COR-L47 (cell line): ENCODE results near the gene GREM2.

Experiments used
- DNase-seq: peaks from one replicate; lab custom pipeline; 2025; lab: John Stamatoyannopoulos, UW

Gene GREM2

DNA sequence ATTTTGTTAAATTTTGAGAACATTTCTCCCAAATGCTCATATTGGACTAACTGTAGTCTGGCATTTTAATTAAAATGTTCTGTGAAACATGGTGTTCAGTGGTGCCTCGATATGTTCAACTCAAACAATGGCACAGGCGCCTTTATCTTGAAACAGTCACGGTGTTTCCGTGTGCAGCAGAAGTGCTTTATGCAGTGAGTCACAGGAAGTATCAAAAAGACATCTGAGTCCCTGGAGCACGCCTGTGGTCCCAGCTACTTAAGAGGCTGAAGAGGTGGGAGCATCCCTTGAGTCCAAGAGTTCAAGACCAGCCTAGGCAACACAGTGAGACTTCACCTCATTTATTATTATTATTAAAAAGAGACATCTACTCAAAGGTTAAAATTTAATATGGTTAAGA is 52.2 kb downstream of the GREM2 start:
- no peak for DNase-seq

DNA sequence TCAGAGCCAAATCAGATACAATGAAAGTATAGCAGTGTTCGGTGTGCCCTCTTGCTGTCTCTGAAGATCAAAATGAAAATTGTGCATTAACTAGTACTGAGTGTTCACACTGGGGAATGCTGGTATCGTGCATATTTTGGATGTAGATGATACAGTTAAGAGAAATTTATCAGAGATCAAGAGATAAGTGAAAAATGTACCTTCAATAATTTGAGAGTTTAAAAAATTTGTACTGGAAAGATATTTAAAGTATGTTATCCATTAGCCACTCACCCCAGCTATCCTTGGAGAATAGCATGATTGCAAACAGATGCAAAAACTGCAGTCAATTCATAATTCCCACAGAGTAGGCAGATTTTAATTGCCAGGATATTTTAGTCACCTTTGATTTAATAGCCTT is 56.4 kb downstream of the GREM2 start:
- DNase-seq, result no peak

DNA sequence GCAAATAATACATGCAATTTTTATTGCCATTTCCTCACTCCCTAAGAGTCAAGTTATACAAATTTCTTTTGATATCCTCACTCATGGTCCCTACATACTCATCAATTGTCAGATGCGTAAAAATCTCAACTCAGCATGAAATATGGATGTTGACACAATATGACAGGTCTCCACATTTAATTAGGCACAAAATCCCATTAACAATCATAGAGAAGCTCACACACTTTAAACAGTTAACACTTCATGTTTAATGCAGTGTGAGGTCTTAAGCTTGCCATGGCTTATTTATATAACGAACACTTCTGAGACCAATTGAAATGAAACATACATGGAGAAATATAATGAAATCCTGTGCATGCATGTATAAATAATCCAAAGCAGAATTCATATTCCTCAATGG is 58.6 kb downstream of the GREM2 start:
- no peak for DNase-seq

DNA sequence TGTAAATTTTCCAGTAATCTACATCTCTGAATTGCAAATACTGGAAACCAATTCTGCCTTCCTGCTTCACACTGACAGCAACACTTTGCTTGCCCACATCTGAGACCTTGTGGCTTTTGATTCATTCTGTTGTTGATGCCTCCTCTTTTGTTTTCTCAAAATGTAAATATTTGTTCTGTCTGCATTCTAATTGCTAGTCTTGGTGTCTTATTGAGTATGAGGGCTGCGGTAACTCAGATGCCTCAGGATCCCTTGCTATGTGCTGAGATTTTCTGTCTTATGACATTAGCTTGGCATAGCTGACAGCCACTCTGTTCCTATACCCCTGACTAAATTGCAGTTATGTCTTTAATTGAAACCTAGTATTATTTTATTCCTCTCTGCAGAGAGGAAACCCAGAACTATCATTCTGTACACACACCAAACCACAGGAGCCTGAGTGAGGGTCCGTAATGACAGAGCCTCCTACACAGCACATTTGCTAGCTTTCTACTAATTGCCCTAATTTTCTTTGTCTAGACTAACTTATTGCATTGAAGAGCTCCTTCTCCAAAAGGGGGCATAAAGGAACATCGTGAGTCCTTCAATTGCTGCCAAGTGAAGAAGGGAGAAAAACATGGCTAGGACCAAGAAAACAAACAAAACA is 72.1 kb downstream of the GREM2 start:
- peak; percentile 44 for DNase-seq

GRCh38 chr1:240538776-240539430 is 73.1 kb downstream of the GREM2 start:
- DNase-seq, result no peak

DNA sequence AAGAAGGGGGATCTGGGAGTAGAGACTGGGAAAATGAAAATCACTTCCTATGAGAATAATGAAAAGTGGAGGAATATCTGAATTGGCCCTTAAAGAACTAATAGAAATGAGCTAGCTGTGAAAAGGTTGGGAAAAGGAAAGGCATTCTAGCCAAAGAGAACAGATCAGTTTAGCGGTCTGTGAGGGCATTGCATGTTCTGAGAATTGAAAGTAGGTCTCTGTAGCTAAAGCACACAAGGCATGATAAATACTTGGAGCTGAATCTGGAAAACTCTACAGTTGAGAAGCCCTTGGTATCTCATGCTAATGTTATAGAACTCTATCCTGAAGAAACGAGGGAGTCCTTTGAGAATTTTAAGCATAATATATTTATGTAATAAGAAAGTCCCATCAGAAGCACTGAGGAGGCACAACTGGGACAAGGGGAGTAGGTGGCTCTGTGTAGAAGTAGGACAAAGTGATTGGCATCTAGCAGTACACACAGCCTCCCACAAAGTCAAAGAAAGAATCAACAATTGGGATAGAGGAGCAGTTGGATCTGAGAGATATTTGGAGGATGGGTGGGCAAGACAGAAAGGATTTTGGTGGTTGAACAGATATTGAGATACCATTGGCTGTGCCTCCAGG is 78.7 kb downstream of the GREM2 start:
- DNase-seq, result no peak

DNA sequence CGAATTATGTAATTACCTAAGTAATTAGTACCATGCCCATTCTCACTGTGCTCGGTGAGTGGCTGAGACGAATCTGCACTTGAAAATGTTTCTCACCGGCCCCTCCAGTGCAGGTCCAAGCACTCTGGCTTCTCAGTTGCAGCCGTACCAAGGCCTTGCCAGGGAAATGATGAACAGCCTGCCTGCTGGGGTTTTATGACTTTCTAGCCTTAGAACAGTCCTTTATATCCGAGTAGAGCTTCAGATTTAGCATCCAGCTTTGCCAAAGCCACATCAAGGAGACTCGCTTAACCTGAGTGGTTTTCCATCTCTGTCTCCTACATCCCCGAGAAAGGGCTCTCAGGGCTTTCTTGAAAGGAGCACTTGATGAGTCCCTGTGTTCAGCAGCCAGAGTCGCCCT is 83.4 kb downstream of the GREM2 start:
- DNase-seq, result no peak

GRCh38 chr1:240527086-240527485 is 84.9 kb downstream of the GREM2 start:
- DNase-seq, result no peak

DNA sequence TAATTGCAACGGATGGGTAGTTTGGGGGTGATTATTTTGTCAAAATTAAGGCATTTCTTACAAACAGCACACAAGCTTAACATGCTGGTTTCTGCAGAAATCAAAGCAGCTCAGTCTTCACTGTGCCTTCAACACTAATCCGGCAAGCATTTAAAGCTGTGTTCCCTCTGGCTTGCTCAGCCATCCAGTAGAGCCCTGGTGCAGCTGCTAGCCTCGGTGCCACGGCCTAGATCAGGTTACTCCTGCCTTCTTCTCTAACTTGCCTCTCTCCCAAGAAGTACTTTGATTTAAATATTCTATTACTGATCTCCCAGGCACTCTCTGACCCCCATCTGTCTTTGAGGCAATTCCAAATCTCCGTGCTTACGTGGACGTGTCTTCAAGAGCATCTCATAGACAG is 85.6 kb downstream of the GREM2 start:
- no peak for DNase-seq

- DNase-seq, result no peak
Measured at GRCh38 chr1:240524356-240525069, 87.4 kb downstream of the GREM2 start.

- no peak for DNase-seq
Measured at GRCh38 chr1:240522122-240522822, 89.7 kb downstream of the GREM2 start.

- DNase-seq, result no peak
Measured at GRCh38 chr1:240517891-240518290, 94.1 kb downstream of the GREM2 start.

DNA sequence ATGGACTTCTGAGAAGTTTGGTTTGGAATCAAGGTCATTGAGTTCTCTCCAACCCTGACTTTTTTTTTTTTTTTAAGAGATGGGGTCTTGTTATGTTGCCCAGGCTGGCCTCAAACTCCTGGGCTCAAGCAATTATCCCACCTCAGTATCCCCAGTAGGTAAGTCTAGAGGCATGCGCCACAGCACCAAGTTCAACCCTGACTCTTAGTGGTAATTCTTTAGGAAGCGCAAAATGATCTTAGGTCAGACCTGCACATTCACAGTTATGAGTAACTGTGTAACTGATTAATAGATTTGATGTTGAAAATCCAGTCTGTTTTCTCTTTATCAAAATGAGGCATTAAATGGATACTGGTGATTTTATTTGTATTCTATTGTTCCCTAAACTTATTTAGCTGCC is 95.9 kb downstream of the GREM2 start:
- no peak for DNase-seq

GRCh38 chr1:240515505-240515904 is 96.5 kb downstream of the GREM2 start:
- no peak for DNase-seq

DNA sequence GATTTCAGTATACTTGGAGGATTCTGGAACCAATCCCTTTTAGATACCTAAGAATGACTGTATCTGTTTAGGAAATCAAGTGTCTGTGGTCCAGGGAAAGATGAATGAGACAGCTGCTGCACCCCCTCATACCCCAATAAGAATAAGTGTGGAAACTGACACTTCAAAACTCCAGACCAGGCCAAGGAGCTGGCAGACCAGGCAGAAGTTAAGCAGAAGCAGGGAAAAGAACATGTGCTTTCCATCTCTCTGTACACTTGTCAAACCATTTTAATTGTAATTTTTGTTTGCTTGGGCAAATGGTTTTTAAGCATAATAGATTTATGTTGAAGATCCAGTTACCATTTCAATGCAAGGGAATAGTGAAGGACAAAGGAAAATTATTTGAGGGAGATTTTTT is 100.2 kb downstream of the GREM2 start:
- no peak for DNase-seq

DNA sequence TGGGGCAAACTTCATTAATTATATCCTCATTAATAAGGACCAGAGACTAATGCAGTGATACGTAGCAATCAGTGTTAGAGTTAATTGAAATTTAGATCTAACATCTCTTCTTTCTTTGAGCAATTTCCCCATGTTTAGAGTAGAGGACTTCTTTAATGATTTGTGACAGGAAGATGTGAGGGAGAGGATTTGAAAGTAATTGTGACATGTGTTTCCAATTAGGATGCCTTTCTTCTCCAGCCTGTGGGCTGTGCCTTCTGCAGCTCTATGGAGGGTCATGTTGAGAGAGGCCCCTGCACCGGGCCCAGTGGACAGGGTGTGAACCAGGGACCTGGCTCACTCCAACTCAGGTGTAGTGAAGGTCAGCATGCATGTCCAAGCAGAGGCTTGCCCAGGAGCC is 103.0 kb downstream of the GREM2 start:
- no peak for DNase-seq

- DNase-seq, result no peak
Measured at GRCh38 chr1:240508201-240508600, 103.8 kb downstream of the GREM2 start.

DNA sequence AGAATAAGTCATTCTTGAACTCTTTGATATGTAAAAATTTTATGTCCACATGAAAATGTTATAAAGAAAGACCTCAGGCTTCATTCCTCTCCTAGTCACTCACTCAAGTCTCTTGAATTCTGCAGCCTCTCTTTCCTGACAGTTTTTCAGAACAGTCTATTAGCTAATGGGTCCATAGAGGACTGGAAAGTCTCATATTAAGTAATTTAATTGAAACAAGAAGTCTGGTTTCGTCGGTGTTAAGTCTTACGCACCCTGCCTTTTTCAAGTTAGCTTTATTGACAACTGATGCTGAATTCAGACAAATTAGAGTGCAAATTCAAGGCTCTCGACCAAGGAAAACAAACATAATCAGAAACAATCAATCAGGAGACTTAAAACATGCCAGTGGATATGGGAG is 105.8 kb downstream of the GREM2 start:
- DNase-seq, result no peak

- DNase-seq, result no peak
Measured at GRCh38 chr1:240503558-240503957, 108.4 kb downstream of the GREM2 start.

DNA sequence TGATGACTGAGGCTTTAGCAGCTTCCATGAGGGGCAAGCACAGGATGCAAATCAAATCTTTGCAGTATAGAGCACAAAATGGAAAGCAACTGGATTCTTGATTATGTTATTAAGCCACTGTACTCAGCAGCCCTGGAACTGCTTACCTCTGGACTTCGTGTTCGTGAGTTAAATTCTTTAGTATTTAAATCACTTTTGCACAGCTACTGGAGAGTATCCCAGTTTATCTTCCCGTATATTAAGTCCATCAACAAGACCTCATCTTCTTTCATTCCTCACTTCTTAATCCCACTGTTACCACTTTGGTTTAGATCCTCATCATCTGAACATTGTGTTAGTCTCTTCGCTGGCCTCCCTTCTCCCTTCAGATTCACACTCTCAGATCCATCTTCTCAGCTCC is 108.9 kb downstream of the GREM2 start:
- no peak for DNase-seq

DNA sequence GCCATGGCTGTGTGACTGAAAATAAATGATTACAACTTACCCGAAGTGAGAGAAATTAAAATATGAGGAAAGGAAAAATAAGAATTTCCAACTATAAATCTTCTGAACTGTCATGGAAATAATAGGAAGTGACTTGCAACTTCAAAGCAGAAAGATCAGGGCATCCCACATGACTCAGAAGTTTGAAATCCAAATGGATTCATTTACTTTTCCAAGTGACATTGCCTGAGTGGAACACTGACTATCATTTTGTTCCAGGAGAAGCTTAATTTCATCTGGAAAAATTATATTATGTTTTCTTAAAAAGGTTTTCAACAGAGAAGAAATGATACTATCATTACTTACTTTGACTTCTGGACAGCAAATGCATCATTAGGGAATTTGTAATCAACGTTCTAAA is 110.8 kb downstream of the GREM2 start:
- DNase-seq, result no peak

GRCh38 chr1:240500647-240501046 is 111.3 kb downstream of the GREM2 start:
- DNase-seq, result no peak
